Activated CD4-positive, alpha-beta T cell treated with anti-CD3 and anti-CD28 coated beads, Interleukin-2, amount 50 U/mL, for 16 hours (primary cell): ENCODE data around the gene EPHB2.

Experiments used
- DNase-seq: peaks from one replicate; pipeline ENCODE4 v3.0.0-alpha.2; 2020

The EPHB2 gene

GRCh38 chr1:22864886-22865285 lies 154.2 kb downstream of the EPHB2 start:
- no peak for DNase-seq

GRCh38 chr1:22865736-22866135 lies 155.1 kb downstream of the EPHB2 start:
- DNase-seq: no peak

- DNase-seq: no peak
These were observed 156.2 kb downstream of the EPHB2 start for GRCh38 chr1:22866868-22867267.

GRCh38 chr1:22868331-22868730 lies 157.7 kb downstream of the EPHB2 start:
- DNase-seq: no peak

- DNase-seq: no peak
These were observed 158.7 kb downstream of the EPHB2 start for GRCh38 chr1:22869325-22869724.

GRCh38 chr1:22870201-22870871 lies 159.7 kb downstream of the EPHB2 start:
- DNase-seq: no peak

GRCh38 chr1:22872981-22873664 lies 162.5 kb downstream of the EPHB2 start:
- no peak for DNase-seq

- DNase-seq: no peak
These were observed 164.1 kb downstream of the EPHB2 start for GRCh38 chr1:22874785-22875184.

GRCh38 chr1:22875241-22875640 lies 164.6 kb downstream of the EPHB2 start:
- DNase-seq: no peak

GRCh38 chr1:22875841-22876240 lies 165.2 kb downstream of the EPHB2 start:
- DNase-seq: no peak

- DNase-seq: no peak
These were observed 165.9 kb downstream of the EPHB2 start for GRCh38 chr1:22876359-22877111.

- no peak for DNase-seq
These were observed 166.7 kb downstream of the EPHB2 start for GRCh38 chr1:22877112-22877915.

GRCh38 chr1:22877980-22878379 lies 167.3 kb downstream of the EPHB2 start:
- DNase-seq: no peak

GRCh38 chr1:22878626-22879025 lies 168.0 kb downstream of the EPHB2 start:
- no peak for DNase-seq

- DNase-seq: no peak
These were observed 168.8 kb downstream of the EPHB2 start for GRCh38 chr1:22879445-22879844.

GRCh38 chr1:22880174-22880601 lies 169.5 kb downstream of the EPHB2 start:
- DNase-seq: no peak

GRCh38 chr1:22883406-22883805 lies 172.8 kb downstream of the EPHB2 start:
- DNase-seq: no peak

- peak; percentile 26 for DNase-seq
These were observed 174.3 kb downstream of the EPHB2 start for GRCh38 chr1:22884806-22885530.

- DNase-seq: no peak
These were observed 175.6 kb downstream of the EPHB2 start for GRCh38 chr1:22886211-22886610.

GRCh38 chr1:22887491-22887890 lies 176.9 kb downstream of the EPHB2 start:
- no peak for DNase-seq

- DNase-seq: no peak
These were observed 177.9 kb downstream of the EPHB2 start for GRCh38 chr1:22888320-22889075.
